HG03064 (cell line): ENCODE measurements around the gene EXOC6.
"Not testable (repeated sequence)": the region's sequence is repeated elsewhere in the genome, so short reads cannot be mapped to it uniquely, and the experiment has no call there.

ENCODE experiments used
- ATAC-seq: cut with Tn5 transposase; IDR thresholded peaks from one replicate; pipeline ENCODE4 v1.9.1; 2021; ENCODE audit warnings: low read depth; ENCODE audit not compliant: unreplicated experiment

Gene EXOC6

GRCh38 chr10:93097386-93097785, 249.1 kb downstream of the EXOC6 start:
- no peak for ATAC-seq

- ATAC-seq: no peak
These were observed 250.5 kb downstream of the EXOC6 start for GRCh38 chr10:93098816-93099215.

GRCh38 chr10:93099670-93100069, 251.3 kb downstream of the EXOC6 start:
- no peak for ATAC-seq

- not testable (repeated sequence) for ATAC-seq
These were observed 252.8 kb downstream of the EXOC6 start for GRCh38 chr10:93101148-93101547.

GRCh38 chr10:93103953-93104352, 255.6 kb downstream of the EXOC6 start:
- no peak for ATAC-seq

- no peak for ATAC-seq
These were observed 258.3 kb downstream of the EXOC6 start for GRCh38 chr10:93106631-93107072.
